Embryonic facial prominence (tissue), 1 donor: Measurements from ENCODE around the gene RAI14.

Experiments
- DNase-seq: peaks from one replicate; pipeline ENCODE4 v3.0.0-alpha.2; 2016; ENCODE audit errors: extremely low spot score

RAI14 gene

DNA sequence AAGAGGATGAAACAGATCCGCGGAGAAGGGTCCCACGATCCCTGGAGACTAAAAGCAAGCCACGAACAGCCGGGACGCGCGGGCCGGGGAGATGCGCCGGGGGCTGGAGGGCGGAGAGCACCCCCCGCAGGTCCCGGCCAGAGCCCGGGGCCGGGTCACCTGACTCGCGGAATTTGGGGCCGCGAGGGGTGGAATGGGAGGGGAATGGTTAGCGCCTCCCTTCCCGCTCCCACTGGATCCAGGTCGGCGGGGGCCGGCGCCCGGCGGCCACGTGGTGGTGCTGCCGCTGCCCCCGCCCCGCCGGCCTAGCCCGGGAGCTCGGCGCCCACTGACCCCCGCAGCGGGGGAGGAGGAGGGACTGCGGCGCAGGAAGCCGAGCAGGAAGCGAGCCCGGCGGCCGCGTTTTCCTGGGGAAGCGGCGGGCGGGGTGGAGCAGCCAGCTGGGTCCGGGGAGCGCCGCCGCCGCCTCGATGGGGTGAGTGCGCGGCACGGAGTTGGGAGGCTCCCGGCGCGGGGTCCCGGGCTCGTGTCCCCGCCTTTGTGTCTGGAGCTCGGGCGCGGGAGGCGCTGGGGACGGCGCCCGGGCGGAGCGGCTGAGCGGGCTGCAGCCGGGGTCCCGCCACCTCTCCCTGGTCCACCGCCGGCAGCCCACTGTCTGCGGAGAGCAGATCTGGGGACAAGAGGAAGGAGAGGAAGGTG, at the start of gene RAI14:
Gene RAI14 (plus strand): TSS at position 328 of the 699 bp plus-strand sequence. CDS start 30,592 bp downstream, outside the sequence.
- DNase-seq = peak; percentile 45

DNA sequence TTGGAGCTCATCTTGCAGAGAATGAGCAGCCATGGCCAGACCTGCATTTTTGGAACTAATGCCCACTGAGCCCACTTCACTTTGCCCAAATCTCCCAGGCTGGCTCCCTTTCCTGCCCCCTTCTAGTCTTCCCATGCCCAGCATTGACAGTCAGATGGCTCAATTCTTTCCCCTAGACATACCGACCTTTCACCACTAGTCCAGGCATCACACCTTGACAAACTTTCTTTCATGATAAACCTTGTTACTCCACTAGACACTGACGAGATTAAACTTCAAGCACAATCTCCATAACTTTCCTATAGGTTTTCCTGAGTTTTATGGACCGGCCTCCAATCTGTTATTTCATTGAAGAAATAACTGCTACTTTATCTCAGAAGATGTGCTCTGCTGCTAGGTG, 47.8 kb upstream of the RAI14 start:
- DNase-seq = no peak

GRCh38 chr5:34608859-34609648, 47.1 kb upstream of the RAI14 start:
- no peak for DNase-seq

GRCh38 chr5:34609951-34610441, 46.1 kb upstream of the RAI14 start:
- DNase-seq = no peak

- no peak for DNase-seq
Measured at GRCh38 chr5:34610546-34610945, 45.6 kb upstream of the RAI14 start.

DNA sequence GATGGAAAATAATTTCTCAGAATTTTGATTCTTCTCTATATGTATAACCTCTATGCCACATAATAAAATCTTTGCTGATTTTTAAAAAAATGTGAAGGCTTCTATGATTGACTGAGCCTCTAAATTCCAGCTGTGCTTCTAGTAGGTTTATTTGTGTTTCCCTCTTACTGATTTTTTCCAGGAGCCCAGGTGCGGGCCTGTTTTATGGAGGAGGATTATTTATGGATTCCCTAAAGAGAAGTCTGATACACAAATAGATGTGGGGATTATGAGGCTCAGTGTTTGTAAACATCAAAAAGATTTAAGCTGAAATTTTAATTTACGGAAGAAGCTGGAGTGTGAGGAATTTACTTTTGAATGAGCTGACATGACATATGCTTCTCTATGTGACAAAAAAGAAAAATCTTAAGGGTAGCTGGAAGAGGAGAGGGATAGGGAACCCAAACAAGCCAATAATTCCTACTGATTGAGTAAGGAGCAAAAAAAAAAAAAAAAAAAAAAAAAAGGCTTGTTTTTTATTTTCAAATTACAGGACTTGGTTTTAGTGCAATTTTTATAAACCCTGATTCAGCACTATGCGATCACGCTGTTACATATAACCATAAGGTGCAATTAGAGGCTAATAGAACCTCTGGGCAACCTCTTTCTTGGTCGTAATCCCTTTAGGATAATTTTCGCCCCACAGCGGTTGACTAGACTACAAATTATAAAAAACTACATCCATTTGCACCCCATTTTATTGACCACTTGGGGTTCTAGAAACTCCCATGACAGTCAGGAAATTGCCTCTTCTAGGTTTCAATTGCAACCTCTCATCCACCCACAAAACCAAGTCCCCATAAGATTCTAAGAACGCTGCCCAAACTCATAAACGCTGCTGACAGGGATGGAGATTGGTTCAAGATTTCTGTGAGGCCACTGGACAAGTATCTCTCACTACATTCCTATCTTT, 44.4 kb upstream of the RAI14 start:
- DNase-seq = no peak

DNA sequence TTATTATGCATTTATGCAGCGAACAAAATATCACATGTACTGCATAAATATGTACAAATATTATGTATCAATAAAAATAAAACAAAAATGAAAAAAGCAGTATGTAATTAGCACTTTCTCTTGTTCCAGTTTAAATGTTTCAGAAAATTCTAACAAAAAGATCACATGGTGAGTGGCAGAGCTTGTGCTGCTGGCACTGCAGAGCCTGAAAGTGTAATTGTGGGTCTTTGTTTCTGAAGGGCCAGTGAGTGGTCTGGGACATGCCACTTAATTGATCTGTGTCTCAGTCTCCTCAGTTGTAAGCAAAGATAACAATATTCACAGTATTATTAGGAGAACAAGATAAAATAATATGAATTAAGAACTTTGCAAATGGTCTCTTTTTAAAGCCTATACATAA, 39.5 kb upstream of the RAI14 start:
- DNase-seq = no peak

GRCh38 chr5:34618371-34619065, 37.6 kb upstream of the RAI14 start:
- DNase-seq = no peak

GRCh38 chr5:34620185-34620584, 35.9 kb upstream of the RAI14 start:
- DNase-seq = no peak

- no peak for DNase-seq
Measured at GRCh38 chr5:34621277-34622097, 34.6 kb upstream of the RAI14 start.

DNA sequence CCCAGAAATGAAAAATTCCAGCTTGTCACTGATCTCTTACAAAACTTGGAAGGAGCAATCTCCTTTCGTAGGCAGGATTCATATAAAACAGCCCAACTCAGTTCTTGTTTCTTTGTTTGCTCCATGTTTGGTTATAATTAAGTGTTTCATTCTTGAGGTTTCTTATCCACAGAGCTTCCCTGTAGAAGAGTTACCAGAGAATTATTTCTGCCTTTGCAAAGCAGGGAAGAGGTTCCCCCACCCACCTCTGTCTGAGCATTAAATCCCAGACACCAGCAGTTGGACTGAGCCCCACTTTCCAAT, 34.1 kb upstream of the RAI14 start:
- peak; percentile 75 for DNase-seq

GRCh38 chr5:34624691-34625090, 31.4 kb upstream of the RAI14 start:
- DNase-seq = no peak

DNA sequence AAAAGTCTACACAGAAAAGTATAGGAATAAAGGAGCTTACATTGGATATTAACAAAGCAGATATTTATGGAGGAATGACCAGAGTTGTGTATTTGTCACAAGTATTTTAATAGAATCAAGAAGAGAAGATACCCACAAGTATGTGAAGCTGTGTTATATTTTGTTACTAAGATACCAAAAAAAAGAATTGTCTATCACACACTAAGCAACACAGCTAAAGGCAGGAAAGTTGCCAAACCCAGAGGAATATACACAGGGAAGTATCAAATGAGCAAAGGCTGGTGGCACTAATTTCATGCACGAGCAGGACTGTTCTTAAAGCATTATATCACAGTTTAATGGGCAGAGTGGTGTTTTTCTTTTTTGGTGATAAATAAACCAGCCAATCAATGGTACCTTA, 30.9 kb upstream of the RAI14 start:
- DNase-seq = no peak

GRCh38 chr5:34626036-34626435, 30.1 kb upstream of the RAI14 start:
- DNase-seq = no peak

GRCh38 chr5:34626751-34627150, 29.4 kb upstream of the RAI14 start:
- DNase-seq = no peak

- no peak for DNase-seq
Measured at GRCh38 chr5:34627794-34628193, 28.3 kb upstream of the RAI14 start.

DNA sequence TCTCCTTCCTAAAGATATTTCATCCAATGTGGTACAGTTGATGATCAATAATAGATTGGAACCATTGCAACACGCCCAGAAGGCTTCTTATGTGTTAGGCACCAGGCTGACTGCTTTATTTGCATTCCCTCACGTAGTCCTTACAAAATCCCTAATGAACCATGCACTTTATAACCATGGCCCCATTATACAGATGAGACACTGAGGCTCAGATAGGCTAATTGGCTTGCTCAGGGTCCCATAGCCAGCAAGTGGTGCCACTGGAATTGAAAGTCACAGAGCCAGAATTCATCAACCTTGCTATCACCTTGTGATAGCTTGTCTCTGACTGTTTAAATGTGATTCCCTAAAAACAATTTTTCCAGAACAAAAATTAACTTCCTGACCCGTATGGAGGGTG, 27.8 kb upstream of the RAI14 start:
- DNase-seq = no peak

DNA sequence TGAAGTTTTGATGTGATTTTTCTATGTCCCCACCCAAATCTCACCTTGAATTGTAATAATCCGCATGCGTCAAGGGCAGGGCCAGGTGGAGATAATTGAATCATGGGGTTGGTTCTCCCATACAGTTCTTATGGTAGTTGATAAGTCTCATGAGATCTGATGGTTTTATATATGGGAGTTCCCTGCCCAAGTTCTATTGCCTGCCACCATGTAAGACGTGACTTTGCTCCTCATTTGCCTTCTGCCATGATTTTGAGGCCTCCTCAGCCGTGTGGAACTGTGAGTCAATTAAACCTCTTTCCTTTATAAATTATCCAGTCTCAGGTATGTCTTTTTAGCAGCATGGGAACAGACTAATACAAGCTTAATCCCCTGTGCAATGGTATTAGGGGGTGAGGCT, 25.5 kb upstream of the RAI14 start:
- no peak for DNase-seq

DNA sequence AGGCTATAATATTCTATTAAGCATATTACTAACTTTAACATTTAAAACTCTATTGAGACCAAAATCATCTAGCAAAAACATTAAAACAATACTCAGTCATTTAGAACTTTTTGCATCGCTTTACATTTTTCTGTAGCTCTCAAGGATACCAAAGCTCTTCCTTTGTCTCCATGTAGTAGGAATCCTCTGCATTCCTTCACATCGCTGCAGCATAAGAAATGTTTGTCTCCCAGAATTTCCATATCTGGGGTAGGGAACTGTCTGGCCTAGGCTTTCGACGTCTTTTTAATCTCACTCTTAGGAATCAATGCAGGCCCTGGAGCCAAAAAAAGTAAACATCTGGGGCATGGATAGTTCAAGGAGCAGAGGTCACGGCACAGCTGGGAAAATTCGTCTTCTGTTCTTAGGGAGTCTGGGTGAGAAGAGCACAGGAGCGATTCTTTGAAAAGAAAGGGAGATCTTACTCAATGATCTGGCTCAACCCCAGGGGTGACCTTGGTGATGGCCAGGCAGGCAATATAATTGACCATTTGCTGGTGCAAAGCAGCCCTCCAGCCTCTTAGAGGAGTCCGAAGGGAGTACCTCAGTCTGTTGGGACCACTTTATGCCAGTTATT, 23.2 kb upstream of the RAI14 start:
- DNase-seq = no peak
